Measurements from ENCODE around the gene KRTAP2-3. TPM values are rescaled to one million over a fixed set of nuclear protein-coding genes. Genes with fewer than 3 reads are reported as not detected.
"Not testable (repeated sequence)": the region's sequence is repeated elsewhere in the genome, so short reads cannot be mapped to it uniquely, and the experiment has no call there.

The KRTAP2-3 gene
- total and polyA plus RNA-seq, 10 of the 15 experiments (the other 5 are each of a cell fraction or from before 2014, with no cell fraction given): not detected

DNA sequence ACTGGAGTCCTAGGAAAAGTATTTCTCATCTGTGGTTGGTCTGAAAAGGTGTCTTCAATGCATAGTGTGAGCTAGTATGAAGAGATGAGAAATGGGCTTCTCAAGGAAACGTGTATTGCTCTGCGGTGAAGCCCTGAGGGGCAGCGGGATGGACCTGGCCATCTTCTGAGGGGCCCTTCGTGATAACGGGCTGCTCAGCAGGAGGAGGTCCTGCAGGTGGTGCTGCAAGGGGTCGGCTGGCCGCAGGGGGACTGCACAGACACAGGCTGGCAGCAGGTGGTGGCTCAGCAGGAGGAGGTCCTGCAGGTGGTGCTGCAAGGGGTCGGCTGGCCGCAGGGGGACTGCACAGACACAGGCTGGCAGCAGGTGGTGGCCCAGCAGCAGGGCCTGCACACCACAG, 5.4 kb downstream of the KRTAP2-3 start:
- H2AFZ ChIP-seq (ENCODE audit: control insufficient read depth, low read depth, low read length); BruUV-seq (replicated peaks); H3K79me2 ChIP-seq (ENCODE audit: control insufficient read depth, insufficient read depth, low read length); in situ Hi-C loops (cut with MboI); H3K4me2 ChIP-seq (ENCODE audit: control insufficient read depth, insufficient read depth); H3K27me3 ChIP-seq (replicated peaks in 1 of 2; ENCODE audit: control insufficient read depth in 2 of 2, insufficient read depth in 2 of 2, low read length in 1 of 2); H3K9ac ChIP-seq (ENCODE audit: control insufficient read depth, insufficient read depth, low read length); H3K9me3 ChIP-seq (replicated peaks; ENCODE audit: control insufficient read depth, insufficient read depth, low read length); SMC1A ChIA-PET (ENCODE audit: uncharacterized antibody, unreplicated experiment); DNase-seq (ENCODE audit: low read depth, low spot score); RAD21 ChIA-PET (ENCODE audit: unreplicated experiment); H4K20me1 ChIP-seq (ENCODE audit: control insufficient read depth, insufficient read depth); CTCF ChIA-PET; POLR2A ChIA-PET; H3K36me3 ChIP-seq (ENCODE audit: control insufficient read depth in 2 of 2, insufficient read depth in 2 of 2, low read length in 1 of 2); H3K4me1 ChIP-seq (ENCODE audit: control insufficient read depth, insufficient read depth, low read length); H3K4me3 ChIP-seq; intact Hi-C loops (cut with micrococcal nuclease; ENCODE audit: unreplicated experiment); H3K27ac ChIP-seq (ENCODE audit: control insufficient read depth, insufficient read depth); FAIRE-seq; ATAC-seq: not testable (repeated sequence)
- WGBS (ENCODE audit: insufficient coverage, insufficient replicate concordance, low lambda C conversion rate, missing lambda C conversion rate): 32% methylated on average over 9 of the region's 9 CpGs

- in situ Hi-C loops (cut with MboI) (no loop called here), intact Hi-C loops (cut with micrococcal nuclease; ENCODE audit: unreplicated experiment) (no loop called here)
- FAIRE-seq (no peak), DNase-seq (ENCODE audit: low read depth, low spot score) (no peak), ATAC-seq (no peak)
- no peak overlapping the region for H3K27ac ChIP-seq (ENCODE audit: control insufficient read depth, insufficient read depth)
- H3K9me3 ChIP-seq (replicated peaks; ENCODE audit: control insufficient read depth, insufficient read depth, low read length): no peaks in the 10 kb centered on the region
- TF ChIP-seq MYC (IDR thresholded peaks at IDR 0.05; ENCODE audit: insufficient read depth, insufficient read length, insufficient replicate concordance, low read length, severe bottlenecking) (no peak), ELK1 (IDR thresholded peaks at IDR 0.05; ENCODE audit: low read depth, low read length) (no peak), NR2C2 (IDR thresholded peaks at IDR 0.05; ENCODE audit: borderline replicate concordance, control insufficient read depth, insufficient read length, low read depth) (no peak), CBX3 (IDR thresholded peaks at IDR 0.05; ENCODE audit: borderline replicate concordance, low read depth) (no peak), NKRF (conservative IDR thresholded peaks at IDR 0.05) (no peak), CEBPB (IDR thresholded peaks at IDR 0.05; ENCODE audit: borderline replicate concordance in 1 of 2, low read depth in 2 of 2, low read length in 2 of 2) (no peak), CHD1 (IDR thresholded peaks at IDR 0.05; ENCODE audit: low read depth, low read length) (no peak)
- TF ChIP-seq, protein P1, sequence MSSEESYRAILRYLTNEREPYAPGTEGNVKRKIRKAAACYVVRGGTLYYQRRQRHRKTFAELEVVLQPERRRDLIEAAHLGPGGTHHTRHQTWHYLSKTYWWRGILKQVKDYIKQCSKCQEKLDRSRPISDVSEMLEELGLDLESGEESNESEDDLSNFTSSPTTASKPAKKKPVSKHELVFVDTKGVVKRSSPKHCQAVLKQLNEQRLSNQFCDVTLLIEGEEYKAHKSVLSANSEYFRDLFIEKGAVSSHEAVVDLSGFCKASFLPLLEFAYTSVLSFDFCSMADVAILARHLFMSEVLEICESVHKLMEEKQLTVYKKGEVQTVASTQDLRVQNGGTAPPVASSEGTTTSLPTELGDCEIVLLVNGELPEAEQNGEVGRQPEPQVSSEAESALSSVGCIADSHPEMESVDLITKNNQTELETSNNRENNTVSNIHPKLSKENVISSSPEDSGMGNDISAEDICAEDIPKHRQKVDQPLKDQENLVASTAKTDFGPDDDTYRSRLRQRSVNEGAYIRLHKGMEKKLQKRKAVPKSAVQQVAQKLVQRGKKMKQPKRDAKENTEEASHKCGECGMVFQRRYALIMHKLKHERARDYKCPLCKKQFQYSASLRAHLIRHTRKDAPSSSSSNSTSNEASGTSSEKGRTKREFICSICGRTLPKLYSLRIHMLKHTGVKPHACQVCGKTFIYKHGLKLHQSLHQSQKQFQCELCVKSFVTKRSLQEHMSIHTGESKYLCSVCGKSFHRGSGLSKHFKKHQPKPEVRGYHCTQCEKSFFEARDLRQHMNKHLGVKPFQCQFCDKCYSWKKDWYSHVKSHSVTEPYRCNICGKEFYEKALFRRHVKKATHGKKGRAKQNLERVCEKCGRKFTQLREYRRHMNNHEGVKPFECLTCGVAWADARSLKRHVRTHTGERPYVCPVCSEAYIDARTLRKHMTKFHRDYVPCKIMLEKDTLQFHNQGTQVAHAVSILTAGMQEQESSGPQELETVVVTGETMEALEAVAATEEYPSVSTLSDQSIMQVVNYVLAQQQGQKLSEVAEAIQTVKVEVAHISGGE (CRISPR knock-in tag; IDR thresholded peaks at IDR 0.05): no peak
- H2AFZ ChIP-seq (ENCODE audit: control insufficient read depth, low read depth, low read length): no peak overlapping the region
- H3K4me2 ChIP-seq (ENCODE audit: control insufficient read depth, insufficient read depth): no peak overlapping the region
- no peaks in the 10 kb centered on the region for H3K36me3 ChIP-seq (ENCODE audit: control insufficient read depth in 2 of 2, insufficient read depth in 2 of 2, low read length in 1 of 2)
- H3K4me3 ChIP-seq: no peak overlapping the region
- ChIA-PET SMC1A (ENCODE audit: uncharacterized antibody, unreplicated experiment) (no interaction called here), RAD21 (ENCODE audit: unreplicated experiment) (no interaction called here), POLR2A (no interaction called here), CTCF (no interaction called here)
- H3K4me1 ChIP-seq (ENCODE audit: control insufficient read depth, insufficient read depth, low read length): no peaks in the 10 kb centered on the region
- no peak overlapping the region for H3K9ac ChIP-seq (ENCODE audit: control insufficient read depth, insufficient read depth, low read length)
- no peaks in the 10 kb centered on the region for H4K20me1 ChIP-seq (ENCODE audit: control insufficient read depth, insufficient read depth)
- no peaks in the 10 kb centered on the region for H3K27me3 ChIP-seq (replicated peaks in 1 of 2; ENCODE audit: control insufficient read depth in 2 of 2, insufficient read depth in 2 of 2, low read length in 1 of 2)
- 32% methylated on average over 4 of the region's 4 CpGs for WGBS (ENCODE audit: insufficient coverage, insufficient replicate concordance, low lambda C conversion rate, missing lambda C conversion rate)
- no TSS peak for BruUV-seq (replicated peaks)
- H3K79me2 ChIP-seq (ENCODE audit: control insufficient read depth, insufficient read depth, low read length): no peaks in the 10 kb centered on the region
These were observed 5.9 kb downstream of the KRTAP2-3 start for GRCh38 chr17:41054025-41054424.

Measured in GM12878 (cell line).